Measurements from ENCODE around the gene GNB2. TPM values are rescaled to one million over a fixed set of nuclear protein-coding genes. Genes with fewer than 3 reads are reported as not detected.

GNB2 gene
- total and polyA plus RNA-seq, 12 donors = 32.8 to 227 (median 106) TPM

- DNase-seq (peak; percentile 19 to 41), ATAC-seq (peak; percentile 44 to 77 (median 60))
- TF ChIP-seq CTCF (IDR thresholded peaks at IDR 0.05) = peak in 6 of 9 donors; percentile 12 to 38 (median 24)
- intact Hi-C loops (cut with DNase I) = loop anchor here in 1 of 10 donors (5.0 kb wide), 1 partner anchor 34 kb away; no protein-coding TSS in a partner anchor
- peak overlapping the region; percentile 36 to 63 (median 52) for H3K4me3 ChIP-seq
- no peaks in the 10 kb centered on the region for H3K9me3 ChIP-seq
- 0 to 3% methylated on average over 64 to 72 of the region's 72 CpGs for WGBS, 2 donors
- peaks cover 0 to 48% (median 25%) of the 10 kb centered on the region in 7 donors for H3K27me3 ChIP-seq
- H3K27ac ChIP-seq = peak overlapping the region in 1 of 10 donors; percentile 56
- H3K4me1 ChIP-seq = peaks cover 0 to 13% (median 11%) of the 10 kb centered on the region in 9 donors
- no peaks in the 10 kb centered on the region for H3K36me3 ChIP-seq
These were observed 40.4 kb upstream of the GNB2 start for GRCh38 chr7:100632951-100633717.

DNA sequence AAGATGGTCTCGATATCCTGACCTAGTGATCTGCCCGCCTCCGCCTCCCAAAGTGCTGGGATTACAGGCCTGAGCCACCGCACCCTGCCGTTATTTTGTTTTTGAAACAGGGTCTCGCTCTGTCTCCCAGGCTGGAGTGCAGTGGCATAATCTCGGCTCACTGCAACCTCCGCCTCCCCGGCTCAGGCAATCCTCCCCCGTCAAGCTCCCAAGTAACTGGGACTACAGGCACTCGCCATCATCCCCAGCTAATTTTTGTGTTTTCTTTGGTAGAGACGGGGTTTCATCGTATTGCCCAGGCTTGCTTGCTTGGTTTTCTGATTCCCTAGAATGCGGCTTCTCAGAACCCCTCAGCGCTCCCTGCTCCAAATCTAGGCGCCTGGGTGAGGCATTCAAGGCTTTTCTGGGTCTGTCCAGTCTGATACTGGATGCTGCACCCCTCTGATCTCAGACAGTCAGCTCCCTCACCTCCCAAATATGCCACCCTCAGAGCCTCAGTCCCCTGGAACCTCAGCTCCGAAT lies 33.5 kb upstream of the GNB2 start:
- intact Hi-C loops (cut with DNase I) = no loop called here
- ATAC-seq = no peak
- 67 to 73% methylated on average over 17 of the region's 17 CpGs for WGBS, 2 donors

GRCh38 chr7:100640517-100641440 lies 32.8 kb upstream of the GNB2 start:
- ATAC-seq (peak in 1 of 8 donors; percentile 42), DNase-seq (no peak)
- no peak for TF ChIP-seq CTCF (IDR thresholded peaks at IDR 0.05)
- H3K36me3 ChIP-seq = no peaks in the 10 kb centered on the region
- no peak overlapping the region for H3K4me3 ChIP-seq
- no peaks in the 10 kb centered on the region for H3K4me1 ChIP-seq
- no peak overlapping the region for H3K27ac ChIP-seq
- H3K27me3 ChIP-seq = peaks cover 0 to 60% (median 35%) of the 10 kb centered on the region in 7 donors
- WGBS, 2 donors = 67 to 69% methylated on average over 22 to 24 of the region's 24 CpGs
- H3K9me3 ChIP-seq = no peaks in the 10 kb centered on the region
- intact Hi-C loops (cut with DNase I) = no loop called here

More for the DNA sequence above, 33.5 kb upstream of the GNB2 start:
- no peak for TF ChIP-seq CTCF (IDR thresholded peaks at IDR 0.05)
- no peaks in the 10 kb centered on the region for H3K9me3 ChIP-seq
- no peaks in the 10 kb centered on the region for H3K4me1 ChIP-seq
- DNase-seq = no peak
- H3K27me3 ChIP-seq = peaks cover 0 to 59% (median 32%) of the 10 kb centered on the region in 7 donors
- no peak overlapping the region for H3K27ac ChIP-seq
- no peaks in the 10 kb centered on the region for H3K36me3 ChIP-seq
- no peak overlapping the region for H3K4me3 ChIP-seq

DNA sequence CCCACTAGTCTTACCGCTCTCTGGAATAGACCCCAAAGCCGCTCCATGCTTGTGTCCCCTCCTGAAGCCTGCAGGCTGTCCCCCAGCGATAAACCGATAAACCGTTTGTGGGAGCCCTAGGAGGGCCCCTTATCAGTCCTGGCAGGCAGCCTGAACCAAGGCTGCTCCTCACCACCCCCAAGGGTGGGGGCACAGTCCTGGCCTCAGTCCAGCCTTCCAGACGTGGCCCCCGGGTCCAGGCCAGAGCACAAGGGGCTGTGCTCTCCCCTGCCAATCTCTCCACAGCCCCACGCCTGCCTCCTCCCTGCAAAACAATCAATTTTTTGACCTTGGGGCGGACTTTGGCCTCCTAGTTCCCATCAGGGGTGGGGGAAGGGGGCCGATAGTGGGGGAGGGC lies 32.1 kb upstream of the GNB2 start, which contains the start of gene TFR2:
Gene TFR2 (minus strand): TSS at position 90 of the 397 bp plus-strand sequence. CDS start 43 bp downstream, at position 47.
- H3K27me3 ChIP-seq = peaks cover 0 to 66% (median 40%) of the 10 kb centered on the region in 7 donors
- H3K36me3 ChIP-seq = no peaks in the 10 kb centered on the region
- no peak for DNase-seq
- no peaks in the 10 kb centered on the region for H3K4me1 ChIP-seq
- H3K4me3 ChIP-seq = no peak within 1 kb of the TSS
- no peak for ATAC-seq
- intact Hi-C loops (cut with DNase I) = no loop called here
- H3K9me3 ChIP-seq = no peaks in the 10 kb centered on the region
- no peak for TF ChIP-seq CTCF (IDR thresholded peaks at IDR 0.05)
- H3K27ac ChIP-seq = no peak within 1 kb of the TSS
- 44 to 46% methylated on average over 10 of the region's 10 CpGs for WGBS, 2 donors
